Neural progenitor cell (in vitro differentiated cells): ENCODE measurements around the gene TNFRSF6B. TPM values are rescaled to one million over a fixed set of nuclear protein-coding genes. Genes with fewer than 3 reads are reported as not detected.

ENCODE experiments used
- DNase-seq: peaks from one replicate; pipeline ENCODE4 v3.0.0-alpha.2; 2016; ENCODE audit warnings: low spot score
- H2AFZ ChIP-seq: fragments of 200-600 bp; sonication (generic); replicated peaks from 2 replicates; pipeline ENCODE4 v1.6.1; 2016; ENCODE audit warnings: antibody characterized with exemption
- H3F3A ChIP-seq: fragments of 200-600 bp; sonication (generic); 2 replicates; pipeline ENCODE4 v1.6.1; 2016; ENCODE audit warnings: antibody characterized with exemption, low read depth
- H3K27ac ChIP-seq: fragments of 200-600 bp; sonication (generic); 2 replicates; pipeline ENCODE4 v1.5.1; 2016; ENCODE audit warnings: mild to moderate bottlenecking
- H3K27me3 ChIP-seq: fragments of 200-600 bp; sonication (generic); 2 replicates; pipeline ENCODE4 v1.6.1; 2016; ENCODE audit warnings: mild to moderate bottlenecking, moderate library complexity
- H3K36me3 ChIP-seq: fragments of 200-600 bp; sonication (generic); 2 replicates; pipeline ENCODE4 v1.5.1; 2016
- H3K4me1 ChIP-seq: fragments of 200-600 bp; sonication (generic); 2 replicates; pipeline ENCODE4 v1.6.1; 2016; ENCODE audit warnings: mixed run types
- H3K4me2 ChIP-seq: fragments of 200-600 bp; sonication (generic); 2 replicates; pipeline ENCODE4 v1.6.1; 2016
- H3K4me3 ChIP-seq: fragments of 200-600 bp; sonication (generic); 2 replicates; pipeline ENCODE4 v1.5.1; 2016
- H3K79me2 ChIP-seq: fragments of 200-600 bp; sonication (generic); 2 replicates; pipeline ENCODE4 v1.6.1; 2016; ENCODE audit warnings: low read depth
- H3K9ac ChIP-seq: fragments of 200-600 bp; sonication (generic); 2 replicates; pipeline ENCODE4 v1.6.1; 2016
- H3K9me3 ChIP-seq: fragments of 200-600 bp; sonication (generic); 2 replicates; pipeline ENCODE4 v1.5.1; 2016; ENCODE audit warnings: low read depth
- H4K20me1 ChIP-seq: fragments of 200-600 bp; sonication (generic); 2 replicates; pipeline ENCODE4 v1.6.1; 2016; ENCODE audit warnings: low read depth
- H3K27ac Mint-ChIP-seq: 3 replicates; pipeline ENCODE4 v1.8.0; 2021; ENCODE audit warnings: mixed read lengths
- H3K27me3 Mint-ChIP-seq: 2 replicates; pipeline ENCODE4 v1.8.0; 2022; ENCODE audit warnings: low read depth, mild to moderate bottlenecking, inconsistent platforms, moderate library complexity, mixed read lengths; ENCODE audit not compliant: insufficient read depth
- H3K36me3 Mint-ChIP-seq: 3 replicates; pipeline ENCODE4 v1.8.0; 2021; ENCODE audit warnings: mixed read lengths
- H3K4me1 Mint-ChIP-seq: 3 replicates; pipeline ENCODE4 v1.8.0; 2021; ENCODE audit warnings: mixed read lengths
- H3K4me3 Mint-ChIP-seq: 3 replicates; pipeline ENCODE4 v1.8.0; 2021; ENCODE audit warnings: mild to moderate bottlenecking, moderate library complexity, mixed read lengths
- H3K9me3 Mint-ChIP-seq: 3 replicates; pipeline ENCODE4 v1.8.0; 2020; ENCODE audit warnings: mixed read lengths
- EZH2 ChIP-seq: fragments of 200-600 bp; sonication (generic); IDR thresholded peaks from 2 replicates; pipeline ENCODE4 v1.6.1; 2017; ENCODE audit warnings: antibody characterized with exemption, mild to moderate bottlenecking, moderate library complexity
- EZH2phosphoT487 ChIP-seq: fragments of 200-600 bp; sonication (generic); IDR thresholded peaks from 2 replicates; pipeline ENCODE4 v1.6.1; 2017; ENCODE audit warnings: antibody characterized with exemption
- total RNA-seq: library from RNA; depleted of rRNA; stranded (reverse); fragments of >200 nt; gene quantifications from 2 replicates; pipeline ENCODE4 v1.2.3, GENCODE V29; 2015; ENCODE audit warnings: low replicate concordance
- TF ChIP-seq, protein P1 (sequence below): fragments of 200-600 bp; sonication (generic); IDR thresholded peaks from 2 replicates; pipeline ENCODE4 v1.5.1; 2017; ENCODE audit warnings: antibody characterized with exemption, mild to moderate bottlenecking

The TNFRSF6B gene
- total RNA-seq, 1 donor from 2014 or later = not detected

DNA sequence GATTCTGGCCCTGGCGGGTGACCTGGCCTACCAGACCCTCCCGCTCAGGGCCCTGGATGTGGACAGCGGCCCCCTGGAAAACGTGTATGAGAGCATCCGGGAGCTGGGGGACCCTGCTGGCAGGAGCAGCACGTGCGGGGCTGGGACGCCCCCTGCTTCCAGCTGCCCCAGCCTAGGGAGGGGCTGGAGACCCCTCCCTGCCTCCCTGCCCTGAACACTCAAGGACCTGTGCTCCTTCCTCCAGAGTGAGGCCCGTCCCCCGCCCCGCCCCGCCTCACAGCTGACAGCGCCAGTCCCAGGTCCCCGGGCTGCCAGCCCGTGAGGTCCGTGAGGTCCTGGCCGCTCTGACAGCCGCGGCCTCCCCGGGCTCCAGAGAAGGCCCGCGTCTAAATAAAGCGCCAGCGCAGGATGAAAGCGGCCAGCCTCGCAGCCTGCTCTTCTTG, 42.3 kb downstream of the TNFRSF6B start:
- peaks cover 8% of the 10 kb centered on the region for H3K79me2 ChIP-seq
- peak overlapping the region; percentile 77 for H3K4me2 ChIP-seq
- H4K20me1 ChIP-seq = peaks cover 52% of the 10 kb centered on the region
- no peak overlapping the region for H3K27ac ChIP-seq
- peaks cover 24% of the 10 kb centered on the region for H3K27me3 ChIP-seq
- H3K9me3 ChIP-seq = no peaks in the 10 kb centered on the region
- no peaks in the 10 kb centered on the region for H3K9me3 Mint-ChIP-seq
- H3K4me1 Mint-ChIP-seq = no peaks in the 10 kb centered on the region
- no peak overlapping the region for H2AFZ ChIP-seq
- H3K36me3 Mint-ChIP-seq = no peaks in the 10 kb centered on the region
- H3K4me1 ChIP-seq = peaks cover 33% of the 10 kb centered on the region
- no peak overlapping the region for H3K9ac ChIP-seq
- H3K36me3 ChIP-seq = no peaks in the 10 kb centered on the region
- peaks cover 4% of the 10 kb centered on the region for H3K27me3 Mint-ChIP-seq
- H3K4me3 Mint-ChIP-seq = peak overlapping the region; percentile 35
- peak overlapping the region; percentile 55 for H3K4me3 ChIP-seq
- DNase-seq = peak; percentile 90
- TF ChIP-seq EZH2phosphoT487 (no peak), EZH2 (no peak)
- TF ChIP-seq, protein P1, sequence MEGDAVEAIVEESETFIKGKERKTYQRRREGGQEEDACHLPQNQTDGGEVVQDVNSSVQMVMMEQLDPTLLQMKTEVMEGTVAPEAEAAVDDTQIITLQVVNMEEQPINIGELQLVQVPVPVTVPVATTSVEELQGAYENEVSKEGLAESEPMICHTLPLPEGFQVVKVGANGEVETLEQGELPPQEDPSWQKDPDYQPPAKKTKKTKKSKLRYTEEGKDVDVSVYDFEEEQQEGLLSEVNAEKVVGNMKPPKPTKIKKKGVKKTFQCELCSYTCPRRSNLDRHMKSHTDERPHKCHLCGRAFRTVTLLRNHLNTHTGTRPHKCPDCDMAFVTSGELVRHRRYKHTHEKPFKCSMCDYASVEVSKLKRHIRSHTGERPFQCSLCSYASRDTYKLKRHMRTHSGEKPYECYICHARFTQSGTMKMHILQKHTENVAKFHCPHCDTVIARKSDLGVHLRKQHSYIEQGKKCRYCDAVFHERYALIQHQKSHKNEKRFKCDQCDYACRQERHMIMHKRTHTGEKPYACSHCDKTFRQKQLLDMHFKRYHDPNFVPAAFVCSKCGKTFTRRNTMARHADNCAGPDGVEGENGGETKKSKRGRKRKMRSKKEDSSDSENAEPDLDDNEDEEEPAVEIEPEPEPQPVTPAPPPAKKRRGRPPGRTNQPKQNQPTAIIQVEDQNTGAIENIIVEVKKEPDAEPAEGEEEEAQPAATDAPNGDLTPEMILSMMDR = no peak
- H3F3A ChIP-seq = peaks cover 40% of the 10 kb centered on the region
- H3K27ac Mint-ChIP-seq = no peak overlapping the region

DNA sequence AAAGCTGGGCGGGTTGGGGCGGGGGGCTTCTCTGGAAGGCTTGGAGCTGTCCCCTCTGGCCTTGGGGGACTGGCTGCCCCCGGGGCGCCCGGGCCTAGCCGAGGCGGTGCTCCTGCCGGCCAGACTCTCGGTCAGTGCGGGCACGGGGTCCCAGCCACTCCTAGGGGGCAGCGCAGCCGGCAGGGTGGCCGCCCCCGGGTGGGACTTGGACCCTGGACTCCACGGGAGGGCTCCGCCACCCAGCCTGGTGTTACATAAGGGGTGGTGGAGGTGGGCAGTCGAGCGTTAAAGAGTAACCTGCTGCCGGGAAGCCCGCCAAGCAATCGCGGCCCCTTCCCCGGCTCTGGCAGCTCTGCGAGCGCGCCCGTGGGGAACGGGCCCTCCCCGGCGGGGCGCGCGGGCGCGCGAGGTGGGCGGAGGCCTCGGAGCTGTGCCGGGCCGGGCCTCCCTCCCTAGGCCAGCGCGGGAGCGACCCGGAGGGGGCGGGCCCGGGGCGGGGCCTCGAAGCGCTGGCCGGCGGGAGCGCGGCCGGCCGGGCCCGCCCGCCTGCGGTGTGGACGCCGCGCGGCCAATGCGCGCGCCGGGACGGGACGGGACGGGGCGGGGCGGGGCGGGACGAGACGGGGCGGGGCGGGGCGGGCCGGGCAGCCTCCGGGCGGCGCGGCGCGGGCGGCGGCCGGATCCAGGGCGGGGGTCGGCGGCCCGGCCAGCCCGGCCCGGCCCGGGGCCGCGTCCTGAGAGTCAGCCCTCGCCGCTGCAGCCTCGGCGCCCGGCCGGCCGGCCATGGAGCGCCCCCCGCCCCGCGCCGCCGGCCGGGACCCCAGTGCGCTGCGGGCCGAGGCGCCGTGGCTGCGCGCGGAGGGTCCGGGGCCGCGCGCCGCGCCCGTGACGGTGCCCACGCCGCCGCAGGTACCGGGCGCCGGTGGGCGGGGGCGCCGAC, 42.9 kb downstream of the TNFRSF6B start, which contains the start of gene SLC2A4RG:
Gene SLC2A4RG (plus strand): TSS at position 647 of the 940 bp plus-strand sequence. CDS start 137 bp downstream, at position 784.
- Histone ChIP-seq H3K4me3 (peak within 1 kb of the TSS; percentile 90), H3K27ac (peak within 1 kb of the TSS; percentile 24), H3K79me2 (peaks cover 8% of the 10 kb centered on the region), H3K4me1 (peaks cover 33% of the 10 kb centered on the region), H3K27me3 (peaks cover 24% of the 10 kb centered on the region), H3K9me3 (no peaks in the 10 kb centered on the region), H3K9ac (peak within 1 kb of the TSS; percentile 57), H3F3A (peaks cover 45% of the 10 kb centered on the region), H2AFZ (no peak within 1 kb of the TSS), H4K20me1 (peaks cover 52% of the 10 kb centered on the region), H3K4me2 (peak within 1 kb of the TSS; percentile 91), H3K36me3 (no peaks in the 10 kb centered on the region)
- peak; percentile 96 for DNase-seq
- H3K4me3 Mint-ChIP-seq = peak within 1 kb of the TSS; percentile 84
- no peak for TF ChIP-seq EZH2
- TF ChIP-seq, protein P1 = no peak
- TF ChIP-seq EZH2phosphoT487 = no peak
- H3K27ac Mint-ChIP-seq = no peak within 1 kb of the TSS
- no peaks in the 10 kb centered on the region for H3K9me3 Mint-ChIP-seq
- no peaks in the 10 kb centered on the region for H3K36me3 Mint-ChIP-seq
- no peaks in the 10 kb centered on the region for H3K4me1 Mint-ChIP-seq
- peaks cover 4% of the 10 kb centered on the region for H3K27me3 Mint-ChIP-seq

- TF ChIP-seq EZH2phosphoT487 = no peak
- TF ChIP-seq, protein P1 = no peak
- no peak for TF ChIP-seq EZH2
- Histone ChIP-seq H2AFZ (no peak overlapping the region), H3K27ac (peak overlapping the region; percentile 24), H4K20me1 (peaks cover 52% of the 10 kb centered on the region), H3F3A (peaks cover 45% of the 10 kb centered on the region), H3K79me2 (peaks cover 8% of the 10 kb centered on the region), H3K27me3 (peaks cover 24% of the 10 kb centered on the region), H3K9ac (peak overlapping the region; percentile 57), H3K4me1 (peaks cover 33% of the 10 kb centered on the region), H3K9me3 (no peaks in the 10 kb centered on the region), H3K36me3 (no peaks in the 10 kb centered on the region), H3K4me3 (peak overlapping the region; percentile 90), H3K4me2 (peak overlapping the region; percentile 91)
- Mint-ChIP-seq H3K4me1 (no peaks in the 10 kb centered on the region), H3K27ac (no peak overlapping the region), H3K27me3 (peaks cover 5% of the 10 kb centered on the region), H3K36me3 (no peaks in the 10 kb centered on the region), H3K4me3 (peak overlapping the region; percentile 84), H3K9me3 (no peaks in the 10 kb centered on the region)
- DNase-seq = peak; percentile 85
Measured at GRCh38 chr20:63740070-63740626, 43.7 kb downstream of the TNFRSF6B start.
